SU-DHL-6 (cell line): Measurements from ENCODE around the gene VEZT.

Experiments used
- CTCF ChIP-seq: fragments of 200-600 bp; sonication (generic); IDR thresholded peaks from one replicate; pipeline ENCODE4 v1.5.1; 2017; ENCODE audit warnings: antibody characterized with exemption, mild to moderate bottlenecking, low read length, moderate library complexity; ENCODE audit not compliant: insufficient read depth, poor library complexity, severe bottlenecking
- EZH2phosphoT487 ChIP-seq: fragments of 200-600 bp; sonication (generic), shearing (Covaris generic); conservative IDR thresholded peaks from 2 replicates; pipeline ENCODE4 v1.6.1; 2018; ENCODE audit warnings: mild to moderate bottlenecking, antibody characterized with exemption, low read length, moderate library complexity, mixed read lengths

- TF ChIP-seq CTCF: no peak
- TF ChIP-seq EZH2phosphoT487: no peak
Measured at GRCh38 chr12:95248095-95248494, 30.5 kb downstream of the VEZT start.
